ENCODE data around the gene ACP1. TPM values are rescaled to one million over a fixed set of nuclear protein-coding genes. Genes with fewer than 3 reads are reported as not detected.

Gene ACP1
- total RNA-seq, 1 experiment from 2014 or later = 193 TPM

DNA sequence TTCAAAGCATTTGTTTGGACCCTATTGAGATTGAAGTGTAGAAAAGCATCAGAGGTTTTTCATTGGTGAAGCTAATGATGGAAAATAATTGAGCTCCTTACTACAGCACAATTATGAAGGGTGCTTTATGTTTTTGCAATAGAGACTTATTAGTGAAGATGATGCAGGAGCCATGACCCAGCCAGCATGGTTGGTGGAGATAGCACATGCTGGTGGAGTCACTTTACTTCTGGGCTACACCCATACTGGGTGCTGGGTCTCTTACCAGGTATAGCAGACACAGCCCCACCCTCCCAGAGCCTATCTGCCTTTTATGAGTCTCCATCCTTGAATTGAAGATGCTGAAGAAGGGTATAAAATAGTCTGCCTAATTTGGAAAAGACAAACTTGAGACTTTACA is 3.6 kb downstream of the ACP1 start:
- POLR2A ChIA-PET = no interaction called here
- no peaks in the 10 kb centered on the region for H3K27me3 ChIP-seq (replicated peaks; ENCODE audit: control insufficient read depth, insufficient read depth, low read length)
- no peaks in the 10 kb centered on the region for H3K36me3 ChIP-seq (ENCODE audit: control insufficient read depth, insufficient read depth, low read length)
- H3K4me1 ChIP-seq = peaks cover 11% of the 10 kb centered on the region
- CTCF ChIA-PET = no interaction called here
- no peak overlapping the region for H3K4me3 ChIP-seq (ENCODE audit: low read depth, low read length)
- Mint-ChIP-seq H3K36me3 (ENCODE audit: insufficient read depth, unreplicated experiment) (peaks cover 23% of the 10 kb centered on the region), H3K27me3 (ENCODE audit: insufficient read depth, unreplicated experiment) (no peaks in the 10 kb centered on the region), H3K27ac (ENCODE audit: unreplicated experiment) (no peak overlapping the region), H3K9me3 (ENCODE audit: unreplicated experiment) (no peaks in the 10 kb centered on the region), H3K4me1 (ENCODE audit: low read depth, unreplicated experiment) (peaks cover 16% of the 10 kb centered on the region), H3K4me3 (ENCODE audit: unreplicated experiment) (no peak overlapping the region)
- TF ChIP-seq, protein P1, sequence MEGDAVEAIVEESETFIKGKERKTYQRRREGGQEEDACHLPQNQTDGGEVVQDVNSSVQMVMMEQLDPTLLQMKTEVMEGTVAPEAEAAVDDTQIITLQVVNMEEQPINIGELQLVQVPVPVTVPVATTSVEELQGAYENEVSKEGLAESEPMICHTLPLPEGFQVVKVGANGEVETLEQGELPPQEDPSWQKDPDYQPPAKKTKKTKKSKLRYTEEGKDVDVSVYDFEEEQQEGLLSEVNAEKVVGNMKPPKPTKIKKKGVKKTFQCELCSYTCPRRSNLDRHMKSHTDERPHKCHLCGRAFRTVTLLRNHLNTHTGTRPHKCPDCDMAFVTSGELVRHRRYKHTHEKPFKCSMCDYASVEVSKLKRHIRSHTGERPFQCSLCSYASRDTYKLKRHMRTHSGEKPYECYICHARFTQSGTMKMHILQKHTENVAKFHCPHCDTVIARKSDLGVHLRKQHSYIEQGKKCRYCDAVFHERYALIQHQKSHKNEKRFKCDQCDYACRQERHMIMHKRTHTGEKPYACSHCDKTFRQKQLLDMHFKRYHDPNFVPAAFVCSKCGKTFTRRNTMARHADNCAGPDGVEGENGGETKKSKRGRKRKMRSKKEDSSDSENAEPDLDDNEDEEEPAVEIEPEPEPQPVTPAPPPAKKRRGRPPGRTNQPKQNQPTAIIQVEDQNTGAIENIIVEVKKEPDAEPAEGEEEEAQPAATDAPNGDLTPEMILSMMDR (IDR thresholded peaks at IDR 0.05; ENCODE audit: insufficient read depth in 1 of 2, low read depth in 1 of 2, low read length in 1 of 2, severe bottlenecking in 1 of 2, unreplicated experiment in 1 of 2) = no peak
- 0 out of 2 replicates have a peak, but pooled peaks cover 5% of the 10 kb centered on the region for H3K9me3 ChIP-seq
- no TSS peak for BruUV-seq (replicated peaks)
- no peak for DNase-seq
- intact Hi-C loops (cut with micrococcal nuclease; ENCODE audit: unreplicated experiment) = no loop called here

GRCh38 chr2:269356-270030 is 4.7 kb downstream of the ACP1 start:
- H3K9me3 Mint-ChIP-seq (ENCODE audit: unreplicated experiment) = no peaks in the 10 kb centered on the region
- TF ChIP-seq, protein P1 (IDR thresholded peaks at IDR 0.05; ENCODE audit: insufficient read depth in 1 of 2, low read depth in 1 of 2, low read length in 1 of 2, severe bottlenecking in 1 of 2, unreplicated experiment in 1 of 2) = no peak
- H3K27ac Mint-ChIP-seq (ENCODE audit: unreplicated experiment) = no peak overlapping the region
- Histone ChIP-seq H3K27me3 (replicated peaks; ENCODE audit: control insufficient read depth, insufficient read depth, low read length) (no peaks in the 10 kb centered on the region), H3K4me3 (ENCODE audit: low read depth, low read length) (no peak overlapping the region), H3K36me3 (ENCODE audit: control insufficient read depth, insufficient read depth, low read length) (no peaks in the 10 kb centered on the region), H3K4me1 (peaks cover 11% of the 10 kb centered on the region), H3K9me3 (no peaks in the 10 kb centered on the region)
- ChIA-PET POLR2A (no interaction called here), CTCF (interaction anchor here (0.6 kb wide), 1 partner anchor 18 kb away, joined by 3 read pairs; no protein-coding TSS in a partner anchor)
- H3K4me3 Mint-ChIP-seq (ENCODE audit: unreplicated experiment) = no peak overlapping the region
- intact Hi-C loops (cut with micrococcal nuclease; ENCODE audit: unreplicated experiment) = no loop called here
- BruUV-seq (replicated peaks) = no TSS peak
- DNase-seq = no peak
- H3K4me1 Mint-ChIP-seq (ENCODE audit: low read depth, unreplicated experiment) = peaks cover 16% of the 10 kb centered on the region
- peaks cover 29% of the 10 kb centered on the region for H3K36me3 Mint-ChIP-seq (ENCODE audit: insufficient read depth, unreplicated experiment)
- H3K27me3 Mint-ChIP-seq (ENCODE audit: insufficient read depth, unreplicated experiment) = no peaks in the 10 kb centered on the region

- no peak for DNase-seq
- ChIA-PET POLR2A (no interaction called here), CTCF (no interaction called here)
- H3K4me1 Mint-ChIP-seq (ENCODE audit: low read depth, unreplicated experiment) = peaks cover 16% of the 10 kb centered on the region
- H3K4me1 ChIP-seq = peaks cover 9% of the 10 kb centered on the region
- peaks cover 36% of the 10 kb centered on the region for H3K36me3 Mint-ChIP-seq (ENCODE audit: insufficient read depth, unreplicated experiment)
- H3K27me3 ChIP-seq (replicated peaks; ENCODE audit: control insufficient read depth, insufficient read depth, low read length) = no peaks in the 10 kb centered on the region
- H3K27me3 Mint-ChIP-seq (ENCODE audit: insufficient read depth, unreplicated experiment) = no peaks in the 10 kb centered on the region
- H3K36me3 ChIP-seq (ENCODE audit: control insufficient read depth, insufficient read depth, low read length) = no peaks in the 10 kb centered on the region
- no peaks in the 10 kb centered on the region for H3K9me3 ChIP-seq
- TF ChIP-seq, protein P1 (IDR thresholded peaks at IDR 0.05; ENCODE audit: insufficient read depth in 1 of 2, low read depth in 1 of 2, low read length in 1 of 2, severe bottlenecking in 1 of 2, unreplicated experiment in 1 of 2) = no peak
- no peak overlapping the region for H3K4me3 Mint-ChIP-seq (ENCODE audit: unreplicated experiment)
- intact Hi-C loops (cut with micrococcal nuclease; ENCODE audit: unreplicated experiment) = no loop called here
- no TSS peak for BruUV-seq (replicated peaks)
- H3K4me3 ChIP-seq (ENCODE audit: low read depth, low read length) = no peak overlapping the region
- no peaks in the 10 kb centered on the region for H3K9me3 Mint-ChIP-seq (ENCODE audit: unreplicated experiment)
- H3K27ac Mint-ChIP-seq (ENCODE audit: unreplicated experiment) = no peak overlapping the region
Measured at GRCh38 chr2:270861-271260, 6.1 kb downstream of the ACP1 start.
